HG03135 (cell line): Measurements from ENCODE around the gene RBM39.
"Not testable (repeated sequence)": the region's sequence is repeated elsewhere in the genome, so short reads cannot be mapped to it uniquely, and the experiment has no call there.

ENCODE experiments used
- ATAC-seq: cut with Tn5 transposase; IDR thresholded peaks from one replicate; pipeline ENCODE4 v1.9.1; 2021; ENCODE audit warnings: mild to moderate bottlenecking, moderate library complexity; ENCODE audit not compliant: unreplicated experiment

RBM39 gene

GRCh38 chr20:35756404-35756803, 14.3 kb upstream of the RBM39 start:
- no peak for ATAC-seq

- no peak for ATAC-seq
Observed at GRCh38 chr20:35750611-35751010, 8.6 kb upstream of the RBM39 start.

GRCh38 chr20:35744492-35744841, 2.4 kb upstream of the RBM39 start:
- ATAC-seq = not testable (repeated sequence)

GRCh38 chr20:35743693-35744491, 1.8 kb upstream of the RBM39 start:
- ATAC-seq = no peak

GRCh38 chr20:35742741-35743523, 872 bp upstream of the RBM39 start:
- ATAC-seq = no peak

- ATAC-seq = no peak
Observed at GRCh38 chr20:35739294-35740163, 2.5 kb downstream of the RBM39 start.

GRCh38 chr20:35738410-35739179, 3.5 kb downstream of the RBM39 start:
- no peak for ATAC-seq

GRCh38 chr20:35737865-35738333, 4.2 kb downstream of the RBM39 start:
- no peak for ATAC-seq

- ATAC-seq = no peak
Observed at GRCh38 chr20:35735826-35736470, 6.1 kb downstream of the RBM39 start.

- ATAC-seq = no peak
Observed at GRCh38 chr20:35734777-35735649, 7.0 kb downstream of the RBM39 start.

- no peak for ATAC-seq
Observed at GRCh38 chr20:35734374-35734773, 7.7 kb downstream of the RBM39 start.

GRCh38 chr20:35732644-35732982, 9.4 kb downstream of the RBM39 start:
- ATAC-seq = no peak

GRCh38 chr20:35731862-35732643, 10.0 kb downstream of the RBM39 start:
- ATAC-seq = no peak

GRCh38 chr20:35731469-35731788, 10.6 kb downstream of the RBM39 start:
- no peak for ATAC-seq

- ATAC-seq = no peak
Observed at GRCh38 chr20:35730583-35731468, 11.2 kb downstream of the RBM39 start.

- ATAC-seq = no peak
Observed at GRCh38 chr20:35729836-35730582, 12.1 kb downstream of the RBM39 start.

GRCh38 chr20:35729283-35729807, 12.7 kb downstream of the RBM39 start:
- ATAC-seq = no peak
